ENCODE measurements around the gene PGAM2.
"Not testable (repeated sequence)": the region's sequence is repeated elsewhere in the genome, so short reads cannot be mapped to it uniquely, and the experiment has no call there.

The PGAM2 gene

DNA sequence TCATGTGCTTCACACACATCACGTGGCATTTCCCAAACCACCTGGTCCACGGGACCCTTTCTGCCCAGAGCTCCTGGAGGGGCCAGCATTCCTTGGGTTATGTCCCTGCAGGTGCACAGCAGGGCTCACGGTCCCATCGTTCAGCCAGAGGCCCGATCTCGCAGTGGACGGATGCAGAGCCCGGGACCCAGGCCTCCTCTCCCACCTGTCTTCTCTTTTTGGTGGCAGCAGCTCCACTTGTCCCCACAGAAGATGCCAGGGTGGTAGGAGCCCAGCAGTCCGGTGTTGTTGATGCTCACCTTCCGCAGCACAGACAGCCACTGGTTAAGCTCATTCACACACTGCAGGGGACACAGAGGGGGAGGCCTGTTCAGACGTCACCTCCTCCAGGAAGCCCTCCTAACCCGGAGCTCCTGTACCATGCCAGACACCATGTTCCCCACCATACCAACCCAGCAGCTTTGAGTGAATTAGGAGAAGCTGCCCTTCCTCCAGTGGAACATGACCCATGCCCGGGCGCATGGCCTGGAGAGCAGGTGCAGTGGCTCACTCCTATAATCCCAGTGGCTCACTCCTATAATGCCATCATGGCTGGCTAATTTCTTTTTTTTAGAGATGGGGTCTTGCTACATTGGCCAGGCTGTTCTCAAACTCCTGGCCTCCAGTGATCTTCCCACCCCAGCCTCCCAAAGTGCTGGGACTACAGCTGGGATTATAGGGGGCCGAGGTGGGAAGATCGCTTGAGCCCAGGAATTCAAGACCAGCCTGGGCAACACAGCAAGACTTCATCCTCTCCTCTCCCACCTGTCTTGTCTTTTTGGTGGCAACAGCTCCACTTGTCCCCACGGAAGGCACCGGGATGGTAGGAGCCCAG, 31.2 kb downstream of the PGAM2 start:
- not testable (repeated sequence) for DNase-seq (ENCODE audit: extremely low read depth in 1 of 2, low read depth in 1 of 2)

- not testable (repeated sequence) for DNase-seq (ENCODE audit: extremely low read depth in 1 of 2, low read depth in 1 of 2)
These were observed 33.3 kb downstream of the PGAM2 start for GRCh38 chr7:44032031-44032430.

- DNase-seq (ENCODE audit: extremely low read depth in 1 of 2, low read depth in 1 of 2), result not testable (repeated sequence)
These were observed 34.0 kb downstream of the PGAM2 start for GRCh38 chr7:44031319-44031718.

DNA sequence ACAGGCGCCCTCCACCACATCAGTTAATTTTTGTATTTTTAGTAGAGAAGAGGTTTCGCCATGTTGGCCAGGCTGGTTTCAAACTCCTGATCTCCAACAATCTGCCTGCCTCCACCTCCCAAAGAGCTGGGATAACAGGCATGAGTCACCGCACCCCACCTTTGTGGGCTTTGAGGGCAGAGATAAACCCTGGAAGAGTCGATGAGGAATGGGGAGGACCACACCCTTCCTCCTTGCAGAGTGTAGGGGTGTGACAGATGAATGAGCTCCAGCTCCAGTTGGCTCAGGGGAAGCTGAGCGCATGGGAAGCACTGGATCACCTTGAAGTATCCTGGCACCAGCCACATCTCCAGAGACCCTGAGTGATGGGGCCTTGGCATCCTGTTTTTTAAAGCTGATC, 35.3 kb downstream of the PGAM2 start:
- DNase-seq (ENCODE audit: extremely low read depth in 1 of 2, low read depth in 1 of 2), result not testable (repeated sequence)

- DNase-seq (ENCODE audit: extremely low read depth in 1 of 2, low read depth in 1 of 2), result not testable (repeated sequence)
These were observed 35.9 kb downstream of the PGAM2 start for GRCh38 chr7:44029433-44029832.

DNA sequence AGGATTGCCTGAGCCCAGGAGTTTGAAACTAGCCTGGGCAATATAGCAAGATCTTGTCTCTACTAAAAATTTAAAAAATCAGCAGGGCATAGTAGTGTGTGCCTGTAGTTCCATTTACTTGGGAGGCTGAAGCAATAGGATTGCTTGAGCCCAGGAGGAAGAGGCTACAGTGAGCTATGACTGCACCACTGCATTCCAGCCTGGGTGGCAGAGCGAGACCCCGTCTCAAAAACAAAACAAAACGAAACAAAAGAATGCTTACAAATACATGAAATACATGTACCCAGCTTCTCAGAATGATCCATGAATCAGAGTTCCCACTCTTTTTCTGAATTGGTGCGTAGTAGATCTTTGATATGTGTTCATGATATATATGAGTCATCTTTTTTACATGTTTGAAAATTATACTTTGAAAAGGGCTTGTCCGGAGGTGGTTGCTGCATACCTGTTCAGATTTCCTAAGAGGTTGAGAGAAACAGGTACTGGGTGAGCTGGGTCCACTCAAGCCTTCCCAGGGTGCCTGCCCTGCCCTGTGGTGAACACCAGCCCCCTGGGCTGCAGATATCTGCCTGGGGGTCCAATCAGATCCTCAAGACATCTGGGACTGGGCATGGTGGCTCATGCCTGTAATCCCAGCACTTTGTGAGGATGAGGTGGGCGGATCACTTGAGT, 42.4 kb downstream of the PGAM2 start:
- DNase-seq (ENCODE audit: extremely low read depth in 1 of 2, low read depth in 1 of 2), result not testable (repeated sequence)

DNA sequence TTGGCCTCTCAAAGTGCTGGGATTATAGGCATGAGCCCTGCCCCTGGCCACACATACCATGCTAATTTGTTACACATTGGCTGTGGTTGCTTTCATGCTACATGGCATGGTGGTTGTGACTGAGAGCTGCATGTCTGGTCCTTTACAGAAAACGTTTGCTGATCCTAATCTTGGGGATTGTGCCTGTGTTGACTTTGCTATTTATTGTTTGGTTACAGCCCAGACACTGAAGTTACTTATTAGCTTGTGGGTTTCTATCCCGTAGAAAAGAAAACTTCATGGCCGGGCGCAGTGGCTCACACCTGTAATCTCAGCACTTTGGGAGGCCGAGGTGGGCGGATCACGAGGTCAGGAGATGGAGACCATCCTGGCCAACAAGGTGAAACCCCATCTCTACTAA, 43.3 kb downstream of the PGAM2 start:
- not testable (repeated sequence) for DNase-seq (ENCODE audit: extremely low read depth in 1 of 2, low read depth in 1 of 2)

DNA sequence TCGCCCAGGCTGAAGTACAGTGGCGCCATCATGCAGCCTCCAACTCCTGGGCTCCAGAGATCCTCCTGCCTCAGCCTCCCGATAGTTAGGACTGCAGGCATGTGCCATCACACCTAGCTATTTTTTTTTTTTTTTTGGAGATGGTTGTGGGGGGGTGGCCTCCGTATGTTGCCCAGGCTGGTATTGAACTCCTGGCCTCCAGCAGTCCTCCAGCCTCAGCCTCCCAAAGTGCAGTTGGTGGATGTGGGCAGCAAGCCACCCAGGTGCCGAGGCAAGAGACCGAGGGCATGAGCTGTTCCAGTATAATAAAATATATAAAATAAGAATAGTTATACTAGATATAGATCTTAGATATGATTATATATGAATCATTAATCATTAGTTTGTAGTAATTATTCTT, 45.5 kb downstream of the PGAM2 start:
- DNase-seq (ENCODE audit: extremely low read depth in 1 of 2, low read depth in 1 of 2), result not testable (repeated sequence)

DNA sequence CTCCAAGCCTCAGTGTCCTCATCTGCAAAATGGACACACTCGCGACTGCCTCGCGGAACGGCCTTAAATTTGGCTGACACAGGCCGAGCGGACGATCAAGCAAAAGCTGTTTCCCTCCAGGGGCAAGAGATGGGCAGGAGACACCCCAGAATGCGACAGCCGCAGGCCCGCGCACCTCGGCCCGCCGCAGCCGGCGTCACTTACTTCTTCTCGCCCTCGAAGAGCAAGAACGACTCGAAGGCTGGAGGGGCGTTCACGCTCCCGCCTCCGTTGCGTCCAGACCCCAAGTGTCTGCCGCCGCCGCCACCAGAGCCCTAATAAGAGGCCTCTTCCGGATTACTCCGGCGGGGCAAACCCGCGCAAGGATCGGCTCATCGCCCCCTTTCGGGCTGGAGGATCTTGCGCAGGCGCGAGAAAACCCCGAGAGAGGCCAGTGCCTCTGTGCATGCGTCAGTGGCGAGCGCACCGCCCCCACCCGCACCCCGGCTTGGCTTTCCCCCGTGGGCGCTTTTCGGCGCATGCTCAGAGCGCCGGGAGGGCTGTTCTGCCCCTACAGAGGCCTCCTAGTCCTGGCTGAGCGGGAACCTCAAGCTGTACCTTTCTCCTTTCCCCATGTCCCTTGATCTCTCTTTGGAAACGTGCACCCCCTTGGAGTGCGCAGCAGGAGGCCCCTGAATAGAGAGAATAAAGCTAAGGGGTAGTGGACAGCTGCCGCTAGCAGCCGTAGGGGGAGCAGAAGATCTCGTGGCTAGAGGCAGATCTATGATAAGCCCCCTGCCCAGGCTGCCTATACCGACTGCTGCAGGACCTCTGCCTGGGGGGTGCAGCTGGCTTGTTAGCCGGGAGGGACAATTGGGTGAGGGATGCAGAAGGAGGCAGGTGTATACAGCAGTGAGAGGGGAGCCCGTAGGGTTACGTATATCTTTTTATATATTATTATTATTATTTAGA, 46.2 kb downstream of the PGAM2 start:
- DNase-seq (ENCODE audit: extremely low read depth in 1 of 2, low read depth in 1 of 2), result peak; percentile 98

- not testable (repeated sequence) for DNase-seq (ENCODE audit: extremely low read depth in 1 of 2, low read depth in 1 of 2)
These were observed 50.3 kb downstream of the PGAM2 start for GRCh38 chr7:44015090-44015489.

Data from stimulated activated CD8-positive, alpha-beta memory T cell treated with anti-CD3 and anti-CD28 coated beads, Interleukin-7, amount 100 ng/mL, for 48 hours (primary cell).